Esophagus muscularis mucosa (tissue), 3 donors: ENCODE results near the gene FMO2.

Source experiments
- POLR2A ChIP-seq: fragments of 450-650 bp; IDR thresholded peaks from one replicate; pipeline ENCODE4 v1.6.1; 2017; ENCODE audit warnings: antibody characterized with exemption, moderate library complexity, mild to moderate bottlenecking, low read depth
- POLR2AphosphoS5 ChIP-seq, 2 donors: sonication (generic); formaldehyde crosslinking; IDR thresholded peaks; one replicate each; pipeline ENCODE4 v1.6.1; 2017; ENCODE audit warnings: antibody characterized with exemption in 2 of 2
- TF ChIP-seq, protein P1 (sequence below), 3 experiments: fragments of 200-600 bp in 2 of 3; fragments of 450-650 bp in 1 of 3; sonication (generic) in 2 of 3; IDR thresholded peaks; one replicate each; pipeline ENCODE4 v1.5.1; 2017 to 2019; ENCODE audit warnings: antibody characterized with exemption in 3 of 3, mild to moderate bottlenecking in 2 of 3, moderate library complexity in 1 of 3

GRCh38 chr1:171155484-171155883 is 29.6 kb upstream of the FMO2 start:
- TF ChIP-seq, protein P1, sequence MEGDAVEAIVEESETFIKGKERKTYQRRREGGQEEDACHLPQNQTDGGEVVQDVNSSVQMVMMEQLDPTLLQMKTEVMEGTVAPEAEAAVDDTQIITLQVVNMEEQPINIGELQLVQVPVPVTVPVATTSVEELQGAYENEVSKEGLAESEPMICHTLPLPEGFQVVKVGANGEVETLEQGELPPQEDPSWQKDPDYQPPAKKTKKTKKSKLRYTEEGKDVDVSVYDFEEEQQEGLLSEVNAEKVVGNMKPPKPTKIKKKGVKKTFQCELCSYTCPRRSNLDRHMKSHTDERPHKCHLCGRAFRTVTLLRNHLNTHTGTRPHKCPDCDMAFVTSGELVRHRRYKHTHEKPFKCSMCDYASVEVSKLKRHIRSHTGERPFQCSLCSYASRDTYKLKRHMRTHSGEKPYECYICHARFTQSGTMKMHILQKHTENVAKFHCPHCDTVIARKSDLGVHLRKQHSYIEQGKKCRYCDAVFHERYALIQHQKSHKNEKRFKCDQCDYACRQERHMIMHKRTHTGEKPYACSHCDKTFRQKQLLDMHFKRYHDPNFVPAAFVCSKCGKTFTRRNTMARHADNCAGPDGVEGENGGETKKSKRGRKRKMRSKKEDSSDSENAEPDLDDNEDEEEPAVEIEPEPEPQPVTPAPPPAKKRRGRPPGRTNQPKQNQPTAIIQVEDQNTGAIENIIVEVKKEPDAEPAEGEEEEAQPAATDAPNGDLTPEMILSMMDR (IDR thresholded peaks at IDR 0.05) = no peak
- TF ChIP-seq POLR2AphosphoS5 (IDR thresholded peaks at IDR 0.05) (no peak), POLR2A (no peak)
